ENCODE results near the gene NLRP14.

NLRP14 gene

GRCh38 chr11:7034019-7034418 lies 13.7 kb downstream of the NLRP14 start:
- no peak for TF ChIP-seq CTCF (IDR thresholded peaks at IDR 0.05)
- Mint-ChIP-seq H3K27ac (no peak overlapping the region), H3K27me3 (ENCODE audit: low read depth, poor library complexity) (peaks cover 7% of the 10 kb centered on the region), H3K9me3 (no peaks in the 10 kb centered on the region), H3K4me1 (no peaks in the 10 kb centered on the region), H3K36me3 (ENCODE audit: low read depth) (no peaks in the 10 kb centered on the region), H3K4me3 (no peak overlapping the region)
- DNase-seq: no peak

- Mint-ChIP-seq H3K9me3 (no peaks in the 10 kb centered on the region), H3K27ac (no peak overlapping the region), H3K4me1 (no peaks in the 10 kb centered on the region), H3K27me3 (ENCODE audit: low read depth, poor library complexity) (peaks cover 6% of the 10 kb centered on the region), H3K4me3 (no peak overlapping the region), H3K36me3 (ENCODE audit: low read depth) (no peaks in the 10 kb centered on the region)
- no peak for DNase-seq
- TF ChIP-seq CTCF (IDR thresholded peaks at IDR 0.05): no peak
Measured at GRCh38 chr11:7046474-7047175, 26.3 kb downstream of the NLRP14 start.

GRCh38 chr11:7050191-7050590 lies 29.9 kb downstream of the NLRP14 start:
- Mint-ChIP-seq H3K27ac (no peak overlapping the region), H3K4me3 (no peak overlapping the region), H3K9me3 (no peaks in the 10 kb centered on the region), H3K4me1 (no peaks in the 10 kb centered on the region), H3K27me3 (ENCODE audit: low read depth, poor library complexity) (peaks cover 4% of the 10 kb centered on the region), H3K36me3 (ENCODE audit: low read depth) (no peaks in the 10 kb centered on the region)
- no peak for TF ChIP-seq CTCF (IDR thresholded peaks at IDR 0.05)
- no peak for DNase-seq

- no peaks in the 10 kb centered on the region for H3K4me1 Mint-ChIP-seq
- no peak for DNase-seq
- no peak for TF ChIP-seq CTCF (IDR thresholded peaks at IDR 0.05)
- H3K4me3 Mint-ChIP-seq: no peak overlapping the region
- H3K27me3 Mint-ChIP-seq (ENCODE audit: low read depth, poor library complexity): peaks cover 3% of the 10 kb centered on the region
- no peaks in the 10 kb centered on the region for H3K9me3 Mint-ChIP-seq
- no peaks in the 10 kb centered on the region for H3K36me3 Mint-ChIP-seq (ENCODE audit: low read depth)
- no peak overlapping the region for H3K27ac Mint-ChIP-seq
Measured at GRCh38 chr11:7056828-7057513, 36.7 kb downstream of the NLRP14 start.

- Mint-ChIP-seq H3K9me3 (no peaks in the 10 kb centered on the region), H3K4me1 (no peaks in the 10 kb centered on the region), H3K27ac (no peak overlapping the region), H3K4me3 (no peak overlapping the region), H3K27me3 (ENCODE audit: low read depth, poor library complexity) (peaks cover 3% of the 10 kb centered on the region), H3K36me3 (ENCODE audit: low read depth) (no peaks in the 10 kb centered on the region)
- TF ChIP-seq CTCF (IDR thresholded peaks at IDR 0.05): no peak
- no peak for DNase-seq
Measured at GRCh38 chr11:7057641-7058040, 37.4 kb downstream of the NLRP14 start.

GRCh38 chr11:7060868-7061267 lies 40.6 kb downstream of the NLRP14 start:
- H3K4me1 Mint-ChIP-seq: no peaks in the 10 kb centered on the region
- no peak for DNase-seq
- peaks cover 3% of the 10 kb centered on the region for H3K27me3 Mint-ChIP-seq (ENCODE audit: low read depth, poor library complexity)
- TF ChIP-seq CTCF (IDR thresholded peaks at IDR 0.05): no peak
- H3K9me3 Mint-ChIP-seq: no peaks in the 10 kb centered on the region
- no peaks in the 10 kb centered on the region for H3K36me3 Mint-ChIP-seq (ENCODE audit: low read depth)
- H3K4me3 Mint-ChIP-seq: no peak overlapping the region
- no peak overlapping the region for H3K27ac Mint-ChIP-seq
